Skeletal muscle satellite cell (primary cell): ENCODE measurements around the gene CPHXL2. TPM values are rescaled to one million over a fixed set of nuclear protein-coding genes. Genes with fewer than 3 reads are reported as not detected.

Experiments used
- H3K27me3 ChIP-seq: 2 replicates; pipeline ENCODE4 v1.7.0; 2013; ENCODE audit warnings: low read length; ENCODE audit not compliant: control insufficient read depth, insufficient read depth
- H3K36me3 ChIP-seq: 2 replicates; pipeline ENCODE4 v1.7.0; 2013; ENCODE audit warnings: mild to moderate bottlenecking, control low read depth, low read length; ENCODE audit not compliant: insufficient read depth
- H3K4me1 ChIP-seq: 2 replicates; pipeline ENCODE4 v1.7.0; 2013; ENCODE audit warnings: low read length; ENCODE audit not compliant: control insufficient read depth, insufficient read depth
- H3K4me2 ChIP-seq: 2 replicates; pipeline ENCODE4 v1.7.0; 2013; ENCODE audit warnings: mild to moderate bottlenecking, low read length
- H3K4me3 ChIP-seq: 2 replicates; pipeline ENCODE4 v1.7.0; 2013; ENCODE audit warnings: low read length
- H3K9ac ChIP-seq: 2 replicates; pipeline ENCODE4 v1.7.0; 2013; ENCODE audit warnings: mild to moderate bottlenecking, low read depth, low read length, moderate library complexity
- H3K9me3 ChIP-seq: replicated peaks from 2 replicates; pipeline ENCODE4 v1.7.0; 2013; ENCODE audit warnings: mild to moderate bottlenecking, control low read depth, low read length
- total RNA-seq: library from RNA; depleted of rRNA; stranded (reverse); fragments of >200 nt; gene quantifications from 2 replicates; pipeline ENCODE4 v1.2.3, GENCODE V29; 2012; rRNA removed

Gene CPHXL2
- not detected in 2 replicates for total RNA-seq

DNA sequence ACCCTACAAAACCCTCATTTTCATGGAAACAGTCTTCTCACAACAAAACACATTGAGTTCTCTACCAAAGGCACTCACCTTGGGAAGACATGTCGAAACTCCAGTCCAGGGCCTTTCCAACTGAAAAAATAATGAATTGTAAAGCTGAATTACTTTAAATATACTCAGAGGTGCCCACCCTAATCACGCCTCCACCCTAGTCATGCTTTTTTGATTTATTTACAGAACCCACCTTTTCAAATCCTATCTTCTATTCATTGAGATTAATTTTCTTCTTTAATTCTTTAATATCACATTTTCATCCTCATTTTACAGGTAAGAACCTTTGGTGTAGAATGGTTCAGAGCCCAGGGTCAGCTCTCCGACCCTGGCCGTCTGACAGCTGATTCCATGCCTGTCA, at the start of gene CPHXL2:
TSS of gene CPHXL2 (minus strand) at position 101 of the 400 bp plus-strand sequence. CDS start at position 91, 10 bp downstream.
- Histone ChIP-seq H3K4me3 (no peak within 1 kb of the TSS), H3K36me3 (no peaks in the 10 kb centered on the region), H3K4me2 (no peak within 1 kb of the TSS), H3K27me3 (no peaks in the 10 kb centered on the region), H3K9ac (no peak within 1 kb of the TSS), H3K9me3 (no peaks in the 10 kb centered on the region), H3K4me1 (no peaks in the 10 kb centered on the region)

DNA sequence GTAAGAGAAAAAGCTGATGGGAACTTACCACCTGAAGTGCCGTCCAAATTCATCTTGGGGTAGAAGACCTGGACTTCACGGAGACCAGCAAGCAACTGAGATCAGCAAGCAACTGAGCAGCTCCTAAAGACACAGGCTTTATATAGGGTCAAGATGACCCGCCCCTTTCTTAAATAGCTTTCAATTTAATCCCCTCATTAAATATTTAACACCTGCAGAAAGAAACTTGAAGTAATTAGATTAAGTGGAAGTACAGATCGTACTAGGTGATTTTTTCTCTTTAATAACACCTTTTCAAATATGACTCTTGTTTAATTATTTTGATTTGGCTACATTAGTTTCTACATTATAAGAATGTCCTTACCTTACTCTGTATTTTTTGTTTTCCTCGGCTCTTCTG, 49.6 kb upstream of the CPHXL2 start, which contains the start of gene CPHXL:
TSS of gene CPHXL (minus strand) at position 101 of the 400 bp plus-strand sequence. CDS start at position 53, 48 bp downstream.
- Histone ChIP-seq H3K4me1 (no peaks in the 10 kb centered on the region), H3K36me3 (no peaks in the 10 kb centered on the region), H3K4me3 (no peak within 1 kb of the TSS), H3K27me3 (no peaks in the 10 kb centered on the region), H3K9ac (no peak within 1 kb of the TSS), H3K9me3 (no peaks in the 10 kb centered on the region), H3K4me2 (no peak within 1 kb of the TSS)

DNA sequence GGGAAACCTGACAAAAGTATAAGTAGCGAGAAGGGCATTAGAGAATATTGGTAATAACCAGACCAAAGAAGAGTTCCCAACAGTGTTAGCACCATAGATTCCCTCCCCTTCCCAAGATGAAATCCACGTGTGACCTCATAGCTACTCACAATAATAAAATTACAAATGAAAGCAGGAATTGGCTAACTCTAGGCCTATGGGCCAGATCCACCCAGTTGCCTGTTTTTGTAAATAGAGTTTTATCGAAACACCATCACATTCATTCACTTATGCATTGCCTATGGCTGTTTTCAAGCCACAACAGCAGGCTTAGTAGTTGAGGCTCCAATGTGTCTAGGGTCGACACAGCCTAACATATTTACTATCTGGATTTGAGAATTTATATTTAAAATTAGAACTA, 41.6 kb upstream of the CPHXL2 start:
- no peaks in the 10 kb centered on the region for H3K27me3 ChIP-seq
- no peak overlapping the region for H3K9ac ChIP-seq
- H3K4me2 ChIP-seq: no peak overlapping the region
- no peak overlapping the region for H3K4me3 ChIP-seq
- no peaks in the 10 kb centered on the region for H3K4me1 ChIP-seq
- H3K9me3 ChIP-seq: no peaks in the 10 kb centered on the region
- H3K36me3 ChIP-seq: no peaks in the 10 kb centered on the region

DNA sequence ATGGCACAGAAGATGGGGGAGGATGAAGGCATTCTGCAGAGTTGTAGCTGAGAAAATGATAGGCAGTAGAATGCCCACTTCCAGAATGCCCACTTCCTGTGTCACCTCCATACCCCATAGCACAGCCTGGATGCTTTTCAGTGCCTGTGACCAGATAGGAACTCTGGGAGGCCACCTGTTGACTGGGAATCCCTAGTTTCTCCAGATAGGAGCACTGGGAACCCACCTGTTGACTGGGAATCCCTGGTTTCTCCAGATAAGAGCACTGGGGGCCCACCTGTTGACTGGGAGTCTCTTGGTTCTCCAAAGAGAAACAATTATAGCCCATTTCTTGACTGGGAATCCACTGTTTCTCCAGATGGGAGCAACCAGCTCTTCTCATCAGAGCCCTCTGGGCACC, 37.9 kb upstream of the CPHXL2 start:
- Histone ChIP-seq H3K27me3 (no peaks in the 10 kb centered on the region), H3K9me3 (no peaks in the 10 kb centered on the region), H3K4me3 (no peak overlapping the region), H3K9ac (no peak overlapping the region), H3K4me1 (no peaks in the 10 kb centered on the region), H3K36me3 (no peaks in the 10 kb centered on the region), H3K4me2 (no peak overlapping the region)

DNA sequence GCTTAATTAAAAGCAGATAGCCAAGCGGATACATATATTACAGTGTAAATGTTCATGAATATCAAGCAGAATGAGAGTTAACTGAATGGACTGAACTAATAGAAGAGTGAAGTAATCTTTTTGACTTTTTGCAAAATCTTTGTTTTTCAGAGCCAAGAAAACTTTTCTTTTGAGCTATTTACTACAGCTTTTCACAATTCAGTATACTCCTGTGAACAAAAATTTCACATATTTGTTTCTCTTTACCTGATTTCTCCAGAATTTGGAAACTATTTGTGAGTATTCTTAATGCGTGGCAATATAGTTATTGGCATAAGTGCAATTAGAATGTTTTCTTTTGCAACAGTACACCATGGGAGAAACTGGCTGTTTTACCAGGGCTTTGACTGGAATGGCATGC, 33.5 kb upstream of the CPHXL2 start:
- H3K9me3 ChIP-seq: no peaks in the 10 kb centered on the region
- H3K27me3 ChIP-seq: no peaks in the 10 kb centered on the region
- no peak overlapping the region for H3K4me2 ChIP-seq
- no peaks in the 10 kb centered on the region for H3K36me3 ChIP-seq
- no peaks in the 10 kb centered on the region for H3K4me1 ChIP-seq
- H3K9ac ChIP-seq: no peak overlapping the region
- H3K4me3 ChIP-seq: no peak overlapping the region

DNA sequence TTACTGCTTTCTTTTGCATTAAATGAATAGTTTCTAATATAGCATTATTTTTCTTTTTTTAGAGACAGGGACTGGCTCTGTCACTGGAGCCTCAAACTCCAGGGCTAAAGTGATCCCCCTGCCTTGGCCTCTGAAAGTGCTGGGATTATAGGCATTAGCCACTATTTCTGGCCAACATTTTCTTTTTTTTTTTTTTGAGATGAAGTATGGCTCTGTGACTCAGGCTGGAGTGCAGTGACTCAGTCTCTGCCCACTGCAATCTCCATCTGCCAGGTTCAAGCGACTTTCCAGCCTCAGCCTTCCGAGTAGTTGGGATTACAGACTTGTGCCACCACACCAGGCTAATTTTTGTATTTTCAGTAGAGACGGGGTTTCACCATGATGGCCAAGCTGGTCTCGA, 26.5 kb upstream of the CPHXL2 start:
- H3K9ac ChIP-seq: no peak overlapping the region
- no peak overlapping the region for H3K4me3 ChIP-seq
- no peaks in the 10 kb centered on the region for H3K27me3 ChIP-seq
- no peaks in the 10 kb centered on the region for H3K9me3 ChIP-seq
- no peaks in the 10 kb centered on the region for H3K4me1 ChIP-seq
- no peaks in the 10 kb centered on the region for H3K36me3 ChIP-seq
- H3K4me2 ChIP-seq: no peak overlapping the region

DNA sequence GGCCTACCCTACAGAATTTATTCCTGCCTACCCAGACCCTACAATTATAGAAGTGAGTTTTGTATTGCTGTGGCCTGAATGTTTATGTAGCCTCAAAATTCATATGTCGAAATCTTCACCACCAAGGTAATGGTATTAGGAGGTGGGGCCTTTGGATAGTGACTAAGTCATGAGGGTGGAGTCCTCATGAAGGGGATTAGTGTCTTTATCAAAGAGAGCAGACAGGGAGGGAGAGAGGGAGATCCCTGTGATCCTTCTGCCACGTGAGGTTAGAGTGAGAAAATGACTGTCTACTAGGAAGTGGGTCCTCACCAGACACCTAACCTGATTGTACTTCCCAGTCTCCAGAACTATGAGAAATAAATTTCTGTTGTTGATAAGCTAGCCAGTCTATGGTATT, 25.4 kb upstream of the CPHXL2 start:
- Histone ChIP-seq H3K4me2 (no peak overlapping the region), H3K4me3 (no peak overlapping the region), H3K9me3 (no peaks in the 10 kb centered on the region), H3K4me1 (no peaks in the 10 kb centered on the region), H3K27me3 (no peaks in the 10 kb centered on the region), H3K9ac (no peak overlapping the region), H3K36me3 (no peaks in the 10 kb centered on the region)

DNA sequence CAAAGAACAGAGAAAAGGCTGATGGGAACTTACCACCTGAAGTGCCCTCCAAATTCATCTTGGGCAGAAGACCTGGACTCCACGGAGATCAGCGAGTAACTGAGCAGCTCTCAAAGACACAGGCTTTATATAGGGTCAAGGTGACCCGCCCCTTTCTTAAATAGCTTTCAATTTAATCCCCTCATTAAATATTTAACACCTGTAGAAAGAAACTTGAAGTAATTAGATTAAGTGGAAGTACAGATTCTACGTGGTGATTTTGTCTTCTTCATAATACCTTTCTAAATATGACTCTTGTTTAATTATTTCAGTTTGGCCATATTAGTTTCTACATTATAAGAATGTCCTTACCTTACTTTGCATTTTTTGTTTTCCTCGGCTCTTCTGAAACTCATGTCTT, 24.6 kb upstream of the CPHXL2 start, which contains the start of gene DUXB:
TSS of gene DUXB (minus strand) at position 101 of the 400 bp plus-strand sequence. CDS start at position 58, 43 bp downstream.
- H3K4me2 ChIP-seq: no peak within 1 kb of the TSS
- no peaks in the 10 kb centered on the region for H3K9me3 ChIP-seq
- no peaks in the 10 kb centered on the region for H3K36me3 ChIP-seq
- H3K4me3 ChIP-seq: no peak within 1 kb of the TSS
- no peaks in the 10 kb centered on the region for H3K4me1 ChIP-seq
- H3K9ac ChIP-seq: no peak within 1 kb of the TSS
- H3K27me3 ChIP-seq: no peaks in the 10 kb centered on the region

DNA sequence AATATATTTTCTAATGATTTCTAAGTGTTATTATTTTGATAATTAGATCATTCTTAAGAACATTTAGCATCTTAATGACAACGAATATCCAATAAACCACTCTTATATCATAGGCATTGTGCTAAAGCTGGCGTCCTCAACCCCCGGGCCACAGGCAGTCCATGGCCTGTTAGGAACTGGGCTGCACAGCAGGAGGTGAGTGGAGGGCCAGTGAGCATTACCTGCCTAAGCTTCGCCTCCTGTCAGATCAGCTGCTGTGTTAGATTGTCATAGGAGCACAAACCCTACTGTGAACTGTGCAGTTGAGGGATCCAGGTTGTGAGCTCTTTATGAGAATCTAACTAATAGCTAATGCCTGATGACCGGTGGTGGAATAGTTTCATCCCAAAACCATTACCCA, 20.8 kb upstream of the CPHXL2 start:
- no peak overlapping the region for H3K4me3 ChIP-seq
- H3K4me2 ChIP-seq: no peak overlapping the region
- no peaks in the 10 kb centered on the region for H3K36me3 ChIP-seq
- H3K4me1 ChIP-seq: no peaks in the 10 kb centered on the region
- H3K9me3 ChIP-seq: no peaks in the 10 kb centered on the region
- no peaks in the 10 kb centered on the region for H3K27me3 ChIP-seq
- H3K9ac ChIP-seq: no peak overlapping the region

DNA sequence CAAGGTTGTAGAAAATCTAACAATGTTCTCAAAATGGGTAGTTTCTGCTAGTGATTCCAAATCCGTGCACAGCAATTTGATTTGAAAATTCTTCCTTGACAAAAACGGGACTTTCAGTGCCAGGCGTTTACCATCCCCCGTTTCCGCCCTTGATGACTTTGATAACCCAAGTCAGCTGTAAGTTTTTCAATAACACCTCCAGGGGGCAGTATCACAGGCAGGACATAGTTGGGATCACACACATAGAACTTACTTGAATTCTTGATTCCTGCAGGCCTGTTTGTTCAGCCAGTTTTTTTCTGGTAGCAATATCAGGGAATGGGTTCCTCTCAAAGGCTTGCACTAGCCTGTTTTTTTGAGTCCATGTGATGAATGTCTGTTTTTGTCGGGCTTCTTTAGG, 18.9 kb upstream of the CPHXL2 start:
- Histone ChIP-seq H3K4me3 (no peak overlapping the region), H3K9me3 (no peaks in the 10 kb centered on the region), H3K4me1 (no peaks in the 10 kb centered on the region), H3K9ac (no peak overlapping the region), H3K27me3 (no peaks in the 10 kb centered on the region), H3K4me2 (no peak overlapping the region), H3K36me3 (no peaks in the 10 kb centered on the region)

DNA sequence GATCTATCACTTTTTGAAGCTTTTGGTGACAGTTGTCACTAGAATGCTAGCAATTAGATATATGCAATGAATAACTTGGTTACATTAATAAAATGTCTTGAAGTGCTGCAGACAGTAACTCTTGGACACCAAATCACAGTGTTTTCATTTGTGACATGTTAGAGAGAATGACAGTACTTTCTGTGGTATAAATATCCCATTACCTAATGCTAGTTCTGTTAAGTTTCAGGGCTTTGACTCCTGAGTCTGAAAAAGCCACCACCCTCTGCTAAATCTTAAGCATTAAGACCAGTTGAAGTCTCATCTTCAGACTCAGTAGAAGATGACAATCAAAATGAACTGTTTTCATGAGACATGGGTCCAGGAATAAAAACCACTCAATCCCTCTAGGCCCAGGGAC, 10.6 kb upstream of the CPHXL2 start:
- no peak overlapping the region for H3K4me2 ChIP-seq
- H3K9ac ChIP-seq: no peak overlapping the region
- no peaks in the 10 kb centered on the region for H3K27me3 ChIP-seq
- no peak overlapping the region for H3K4me3 ChIP-seq
- no peaks in the 10 kb centered on the region for H3K4me1 ChIP-seq
- H3K36me3 ChIP-seq: no peaks in the 10 kb centered on the region
- no peaks in the 10 kb centered on the region for H3K9me3 ChIP-seq

DNA sequence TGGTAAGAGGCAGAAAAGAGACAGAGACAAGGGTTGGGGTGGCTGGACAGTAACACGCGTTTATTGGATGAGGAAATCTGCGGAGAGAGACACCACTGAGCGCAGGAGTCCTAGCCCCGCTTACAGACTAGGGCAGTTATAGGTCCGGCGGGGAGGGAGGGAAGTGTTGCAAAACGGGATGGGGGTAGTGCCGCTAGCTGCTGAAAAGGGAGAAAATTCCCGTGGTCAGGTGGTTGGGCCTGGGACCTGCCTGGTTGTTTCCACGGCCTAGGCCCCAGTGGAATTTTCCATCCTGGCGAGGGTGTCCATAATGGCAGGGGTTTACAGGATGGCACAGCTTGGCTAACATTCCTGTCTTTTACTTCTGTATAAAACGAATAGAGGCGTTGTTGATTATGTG, 5.5 kb upstream of the CPHXL2 start:
- Histone ChIP-seq H3K4me1 (no peaks in the 10 kb centered on the region), H3K4me2 (no peak overlapping the region), H3K27me3 (no peaks in the 10 kb centered on the region), H3K9ac (no peak overlapping the region), H3K36me3 (no peaks in the 10 kb centered on the region), H3K9me3 (no peaks in the 10 kb centered on the region), H3K4me3 (no peak overlapping the region)
